ENCODE results near the gene CPOX.

DNA sequence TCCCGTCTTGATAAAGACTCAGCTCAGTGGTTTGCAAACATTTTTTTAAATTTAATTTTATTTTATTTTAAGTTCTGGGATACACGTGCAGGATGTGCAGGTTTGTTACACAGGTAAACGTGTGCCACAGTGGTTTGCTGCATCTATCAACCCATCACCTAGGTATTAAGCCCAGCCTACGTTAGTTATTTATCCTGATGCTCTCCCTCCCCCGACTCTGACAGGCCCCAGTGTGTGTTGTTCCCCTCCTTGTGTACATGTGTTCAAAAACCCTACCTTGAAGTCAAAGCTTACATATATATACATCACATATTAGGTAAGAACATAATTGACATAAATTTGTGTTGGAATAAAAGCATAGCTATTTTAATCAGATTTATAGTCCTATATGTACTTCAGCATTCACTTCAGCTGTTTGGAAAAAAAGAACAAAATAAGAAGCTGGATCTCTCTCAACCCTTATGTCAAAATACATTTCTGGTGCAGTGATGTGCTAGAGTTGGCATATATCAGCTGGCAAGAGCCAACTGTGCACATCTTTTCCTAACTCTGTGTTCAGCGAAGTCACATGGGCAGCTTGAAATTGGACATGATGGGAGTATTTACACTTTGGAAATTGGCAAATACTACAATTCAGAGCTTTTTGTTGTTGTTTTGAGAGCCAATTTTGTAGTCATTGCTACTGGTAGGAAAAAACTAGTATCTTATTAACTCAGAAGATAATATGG, 35.1 kb downstream of the CPOX start:
- TF ChIP-seq, protein P1, sequence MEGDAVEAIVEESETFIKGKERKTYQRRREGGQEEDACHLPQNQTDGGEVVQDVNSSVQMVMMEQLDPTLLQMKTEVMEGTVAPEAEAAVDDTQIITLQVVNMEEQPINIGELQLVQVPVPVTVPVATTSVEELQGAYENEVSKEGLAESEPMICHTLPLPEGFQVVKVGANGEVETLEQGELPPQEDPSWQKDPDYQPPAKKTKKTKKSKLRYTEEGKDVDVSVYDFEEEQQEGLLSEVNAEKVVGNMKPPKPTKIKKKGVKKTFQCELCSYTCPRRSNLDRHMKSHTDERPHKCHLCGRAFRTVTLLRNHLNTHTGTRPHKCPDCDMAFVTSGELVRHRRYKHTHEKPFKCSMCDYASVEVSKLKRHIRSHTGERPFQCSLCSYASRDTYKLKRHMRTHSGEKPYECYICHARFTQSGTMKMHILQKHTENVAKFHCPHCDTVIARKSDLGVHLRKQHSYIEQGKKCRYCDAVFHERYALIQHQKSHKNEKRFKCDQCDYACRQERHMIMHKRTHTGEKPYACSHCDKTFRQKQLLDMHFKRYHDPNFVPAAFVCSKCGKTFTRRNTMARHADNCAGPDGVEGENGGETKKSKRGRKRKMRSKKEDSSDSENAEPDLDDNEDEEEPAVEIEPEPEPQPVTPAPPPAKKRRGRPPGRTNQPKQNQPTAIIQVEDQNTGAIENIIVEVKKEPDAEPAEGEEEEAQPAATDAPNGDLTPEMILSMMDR (IDR thresholded peaks at IDR 0.05; ENCODE audit: borderline replicate concordance, extremely low read depth, low read length, poor library complexity, severe bottlenecking): no peak
- no peak for TF ChIP-seq EZH2 (IDR thresholded peaks at IDR 0.05; ENCODE audit: borderline replicate concordance, low read depth, low read length, severe bottlenecking)

Measured in DND-41 (cell line).